B cell (primary cell): ENCODE data around the gene MTFR1L. TPM values are rescaled to one million over a fixed set of nuclear protein-coding genes. Genes with fewer than 3 reads are reported as not detected.

Experiments
- ATAC-seq: fragments of 200-7000 bp; cut with Tn5 transposase; one replicate; pipeline ENCODE4 v1.10.0; 2021; ENCODE audit warnings: low read depth, mild to moderate bottlenecking, moderate number of reproducible peaks, moderate library complexity
- CTCF ChIA-PET: fragments of 350-600 bp; sonication (Branson Sonifier 250); formaldehyde crosslinking; loops from one replicate; lab custom pipeline; 2021; ENCODE audit warnings: antibody characterized with exemption, inconsistent platforms; lab: Charles Lee
- POLR2A ChIA-PET: fragments of 350-600 bp; sonication (Branson Sonifier 250); formaldehyde crosslinking; loops from one replicate; lab custom pipeline; 2021; ENCODE audit warnings: antibody characterized with exemption; lab: Charles Lee
- DNase-seq: peaks from one replicate; pipeline ENCODE4 v3.0.0; 2013
- H2AFZ ChIP-seq: 2 replicates; pipeline ENCODE4 v1.6.1; 2012; ENCODE audit warnings: mild to moderate bottlenecking, low read depth, low read length; ENCODE audit not compliant: insufficient read depth, poor library complexity, severe bottlenecking
- H3K27ac ChIP-seq, 2 donors: 1 replicate in 1 of 2; 2 replicates in 1 of 2; pipeline ENCODE4 v1.5.1; 2012 to 2013; ENCODE audit warnings: low read length in 2 of 2, mild to moderate bottlenecking in 2 of 2, moderate library complexity in 1 of 2
- H3K27me3 ChIP-seq, 4 experiments: fragments of 200-600 bp in 1 of 4; sonication (generic) in 1 of 4; replicated peaks in 1 of 4; 1 replicate in 2 of 4; 2 replicates in 2 of 4; pipeline versions ENCODE4 v1.6.1 to v1.7.0; 2013 to 2016; ENCODE audit warnings: low read length in 3 of 4, mild to moderate bottlenecking in 2 of 4, mixed read lengths in 1 of 4, moderate library complexity in 1 of 4; ENCODE audit not compliant: insufficient read depth in 4 of 4, control insufficient read depth in 3 of 4; ENCODE audit errors: control extremely low read depth in 1 of 4
- H3K36me3 ChIP-seq, 2 experiments: replicated peaks in 1 of 2; 1 replicate in 1 of 2; 2 replicates in 1 of 2; pipeline versions ENCODE4 v1.6.1 to v1.7.1; 2013; ENCODE audit warnings: low read length in 1 of 2; ENCODE audit not compliant: insufficient read depth in 2 of 2, control insufficient read depth in 1 of 2; ENCODE audit errors: control extremely low read depth in 1 of 2, extremely low read depth in 1 of 2
- H3K4me1 ChIP-seq, 2 donors: fragments of 200-600 bp in 1 of 2; sonication (generic) in 1 of 2; 1 replicate in 1 of 2; 2 replicates in 1 of 2; pipeline versions ENCODE4 v1.5.1 to v1.6.1; 2013 to 2017; ENCODE audit warnings: low read length in 2 of 2; ENCODE audit not compliant: control insufficient read depth in 2 of 2, insufficient read depth in 2 of 2
- H3K4me2 ChIP-seq: replicated peaks from 2 replicates; pipeline ENCODE3; 2012; ENCODE audit warnings: mild to moderate bottlenecking, low read depth, low read length; ENCODE audit not compliant: poor library complexity, severe bottlenecking
- H3K4me3 ChIP-seq, 5 experiments: fragments of 200-600 bp in 1 of 5; sonication (generic) in 1 of 5; 1 replicate in 3 of 5; 2 replicates in 2 of 5; pipeline versions ENCODE4 v1.5.1 to v1.7.0; 2011 to 2016; ENCODE audit warnings: low read length in 4 of 5, mild to moderate bottlenecking in 4 of 5, low read depth in 2 of 5, control low read depth in 1 of 5, moderate library complexity in 1 of 5; ENCODE audit not compliant: insufficient read depth in 1 of 5; ENCODE audit errors: control extremely low read depth in 1 of 5, extremely low read depth in 1 of 5
- H3K79me2 ChIP-seq: fragments of 200-600 bp; sonication (generic); one replicate; pipeline ENCODE4 v1.6.0; 2016; ENCODE audit warnings: low read length; ENCODE audit not compliant: control insufficient read depth, insufficient read depth
- H3K9ac ChIP-seq: fragments of 200-600 bp; sonication (generic); 2 replicates; pipeline ENCODE4 v1.6.1; 2017; ENCODE audit warnings: mild to moderate bottlenecking, low read length, moderate library complexity
- H3K9me3 ChIP-seq, 3 donors: one replicate each; pipeline versions ENCODE4 v1.6.1 to v1.7.1; 2013; ENCODE audit warnings: low read length in 2 of 3; ENCODE audit not compliant: control insufficient read depth in 2 of 3, insufficient read depth in 1 of 3; ENCODE audit errors: control extremely low read depth in 1 of 3
- H4K20me1 ChIP-seq: 2 replicates; pipeline ENCODE4 v1.6.0; 2012; ENCODE audit warnings: mild to moderate bottlenecking, low read length; ENCODE audit not compliant: insufficient read depth, control insufficient read depth, poor library complexity, severe bottlenecking
- H3K27ac Mint-ChIP-seq: one replicate; pipeline ENCODE4 v1.8.0; 2021; ENCODE audit warnings: mixed read lengths
- H3K27me3 Mint-ChIP-seq: one replicate; pipeline ENCODE4 v1.8.0; 2021; ENCODE audit warnings: mixed read lengths
- H3K4me1 Mint-ChIP-seq: one replicate; pipeline ENCODE4 v1.8.0; 2021; ENCODE audit warnings: mixed read lengths
- H3K4me3 Mint-ChIP-seq: one replicate; pipeline ENCODE4 v1.8.0; 2021; ENCODE audit warnings: mixed read lengths
- H3K9me3 Mint-ChIP-seq: one replicate; pipeline ENCODE4 v1.8.0; 2022; ENCODE audit warnings: mixed read lengths; ENCODE audit not compliant: insufficient read depth
- EZH2 ChIP-seq: IDR thresholded peaks from 2 replicates; pipeline ENCODE4 v1.6.1; 2012; ENCODE audit warnings: borderline replicate concordance, low read depth, mild to moderate bottlenecking, moderate library complexity, low read length; ENCODE audit not compliant: insufficient read depth, poor library complexity, severe bottlenecking
- WGBS: methylation state at CpG from one replicate; pipeline ENCODE4 v1.1.5; 2013; ENCODE audit warnings: missing lambda C conversion rate; ENCODE audit not compliant: insufficient coverage; 5-methylcytosine and 5-hydroxymethylcytosine counted together
- intact Hi-C: fragments of 100-400 bp; cut with micrococcal nuclease; formaldehyde crosslinking; loops from one replicate; pipeline ENCODE4 v1.10.0; 2022
- polyA plus RNA-seq: library from polyadenylated mRNA; depleted of rRNA; stranded (reverse); fragments of >200 nt; gene quantifications from 2 replicates; pipeline ENCODE4 v1.2.3, GENCODE V29; 2012
- total RNA-seq, 2 donors: library from RNA; stranded (reverse); fragments of 120-200 nt in 1 of 2; gene quantifications; 1 replicate in 1 of 2; 2 replicates in 1 of 2; pipeline versions ENCODE4 v1.2.3 to v1.2.4, GENCODE V29; 2013 to 2022
- TF ChIP-seq, protein P1 (sequence below): fragments of 200-600 bp; IDR thresholded peaks from one replicate; pipeline ENCODE4 v1.8.0; 2022; ENCODE audit warnings: antibody characterized with exemption, mild to moderate bottlenecking

MTFR1L gene
- total and polyA plus RNA-seq, 2 donors (not counting 1 experiment from before 2014, with no cell fraction given), result 41.5 to 44.6 TPM

- peaks cover 33% of the 10 kb centered on the region for H3K4me1 Mint-ChIP-seq
- H3K27me3 Mint-ChIP-seq, result peaks cover 29% of the 10 kb centered on the region
- Histone ChIP-seq H3K9me3 (peaks cover 0 to 3% (median 0%) of the 10 kb centered on the region in 3 donors), H3K27me3 (peaks cover 0 to 31% (median 7%) of the 10 kb centered on the region in 4 experiments), H3K9ac (peak overlapping the region; percentile 47), H2AFZ (peak overlapping the region; percentile 48), H3K36me3 (no peaks in the 10 kb centered on the region), H3K79me2 (no peaks in the 10 kb centered on the region), H3K4me1 (peaks cover 30 to 41% of the 10 kb centered on the region in 2 donors), H4K20me1 (no peaks in the 10 kb centered on the region), H3K4me2 (peak overlapping the region; percentile 58), H3K27ac (no peak overlapping the region), H3K4me3 (peak overlapping the region in 1 of 5 experiments; percentile 5)
- no peaks in the 10 kb centered on the region for H3K9me3 Mint-ChIP-seq
- H3K4me3 Mint-ChIP-seq, result peak overlapping the region; percentile 55
- no peak overlapping the region for H3K27ac Mint-ChIP-seq
- WGBS, result 9% methylated on average over 30 of the region's 34 CpGs
- peak; percentile 28 for DNase-seq
- intact Hi-C loops, result no loop called here
- TF ChIP-seq EZH2, result no peak
- TF ChIP-seq, protein P1, sequence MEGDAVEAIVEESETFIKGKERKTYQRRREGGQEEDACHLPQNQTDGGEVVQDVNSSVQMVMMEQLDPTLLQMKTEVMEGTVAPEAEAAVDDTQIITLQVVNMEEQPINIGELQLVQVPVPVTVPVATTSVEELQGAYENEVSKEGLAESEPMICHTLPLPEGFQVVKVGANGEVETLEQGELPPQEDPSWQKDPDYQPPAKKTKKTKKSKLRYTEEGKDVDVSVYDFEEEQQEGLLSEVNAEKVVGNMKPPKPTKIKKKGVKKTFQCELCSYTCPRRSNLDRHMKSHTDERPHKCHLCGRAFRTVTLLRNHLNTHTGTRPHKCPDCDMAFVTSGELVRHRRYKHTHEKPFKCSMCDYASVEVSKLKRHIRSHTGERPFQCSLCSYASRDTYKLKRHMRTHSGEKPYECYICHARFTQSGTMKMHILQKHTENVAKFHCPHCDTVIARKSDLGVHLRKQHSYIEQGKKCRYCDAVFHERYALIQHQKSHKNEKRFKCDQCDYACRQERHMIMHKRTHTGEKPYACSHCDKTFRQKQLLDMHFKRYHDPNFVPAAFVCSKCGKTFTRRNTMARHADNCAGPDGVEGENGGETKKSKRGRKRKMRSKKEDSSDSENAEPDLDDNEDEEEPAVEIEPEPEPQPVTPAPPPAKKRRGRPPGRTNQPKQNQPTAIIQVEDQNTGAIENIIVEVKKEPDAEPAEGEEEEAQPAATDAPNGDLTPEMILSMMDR, result no peak
- ChIA-PET POLR2A (interaction anchor here (0.6 kb wide), 2 partner anchors 33 to 233 kb away, joined by 5 to 6 read pairs; no protein-coding TSS in a partner anchor), CTCF (no interaction called here)
- ATAC-seq, result no peak
These were observed 48.3 kb upstream of the MTFR1L start for GRCh38 chr1:25771221-25772114.

DNA sequence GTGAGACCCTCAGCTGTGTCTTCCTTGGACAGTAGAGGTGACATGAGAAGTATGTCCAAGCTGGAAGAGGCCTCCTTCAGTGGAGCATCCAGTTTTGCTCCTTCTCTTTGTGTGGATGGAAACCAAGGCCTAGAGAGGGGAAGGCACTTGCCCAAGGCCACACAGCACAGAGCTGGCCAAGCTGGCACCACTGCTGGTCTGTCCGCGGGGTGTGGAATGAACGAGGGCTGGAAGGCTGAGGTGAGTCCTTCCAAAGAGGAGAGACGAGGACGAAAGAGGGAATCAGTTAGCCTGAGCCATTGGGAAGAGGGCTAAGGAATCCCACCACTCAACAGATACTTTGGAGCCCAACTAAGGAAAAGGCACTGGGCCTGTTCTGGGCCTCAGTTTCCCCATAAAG, 47.6 kb upstream of the MTFR1L start:
- Histone ChIP-seq H3K36me3 (no peaks in the 10 kb centered on the region), H3K4me1 (peaks cover 30 to 41% of the 10 kb centered on the region in 2 donors), H2AFZ (peak overlapping the region; percentile 48), H3K27ac (no peak overlapping the region), H3K27me3 (peaks cover 0 to 31% (median 7%) of the 10 kb centered on the region in 4 experiments), H4K20me1 (no peaks in the 10 kb centered on the region), H3K4me2 (no peak overlapping the region), H3K9ac (peak overlapping the region; percentile 47), H3K9me3 (peaks cover 0 to 3% (median 0%) of the 10 kb centered on the region in 3 donors), H3K79me2 (no peaks in the 10 kb centered on the region), H3K4me3 (no peak overlapping the region)
- Mint-ChIP-seq H3K27me3 (peaks cover 29% of the 10 kb centered on the region), H3K27ac (no peak overlapping the region), H3K9me3 (no peaks in the 10 kb centered on the region), H3K4me1 (peaks cover 33% of the 10 kb centered on the region), H3K4me3 (peak overlapping the region; percentile 55)
- intact Hi-C loops, result no loop called here
- ATAC-seq, result no peak
- POLR2A ChIA-PET, result interaction anchor here (0.5 kb wide), 1 partner anchor 588 kb away, joined by 3 read pairs; no protein-coding TSS in a partner anchor
- CTCF ChIA-PET, result no interaction called here
- 100% methylated on average over 4 of the region's 5 CpGs for WGBS
- TF ChIP-seq EZH2, result no peak
- TF ChIP-seq, protein P1, result no peak
- DNase-seq, result no peak
